NCI-H2171 (cell line): ENCODE measurements around the gene STOML2.
"Not testable (repeated sequence)": the region's sequence is repeated elsewhere in the genome, so short reads cannot be mapped to it uniquely, and the experiment has no call there.

Source experiments
- DNase-seq: peaks from one replicate; lab custom pipeline; 2025; lab: John Stamatoyannopoulos, UW

The STOML2 gene

GRCh38 chr9:35102769-35103659 is at the start of gene STOML2:
Gene STOML2 (minus strand): TSS chr9:35103131. CDS start chr9:35103094, 37 bp downstream.
- peak; percentile 76 for DNase-seq

- DNase-seq, result not testable (repeated sequence)
Observed at GRCh38 chr9:35147941-35148563, 45.1 kb upstream of the STOML2 start.

- DNase-seq, result no peak
Observed at GRCh38 chr9:35142037-35142436, 39.1 kb upstream of the STOML2 start.

- DNase-seq, result no peak
Observed at GRCh38 chr9:35140093-35140492, 37.2 kb upstream of the STOML2 start.

DNA sequence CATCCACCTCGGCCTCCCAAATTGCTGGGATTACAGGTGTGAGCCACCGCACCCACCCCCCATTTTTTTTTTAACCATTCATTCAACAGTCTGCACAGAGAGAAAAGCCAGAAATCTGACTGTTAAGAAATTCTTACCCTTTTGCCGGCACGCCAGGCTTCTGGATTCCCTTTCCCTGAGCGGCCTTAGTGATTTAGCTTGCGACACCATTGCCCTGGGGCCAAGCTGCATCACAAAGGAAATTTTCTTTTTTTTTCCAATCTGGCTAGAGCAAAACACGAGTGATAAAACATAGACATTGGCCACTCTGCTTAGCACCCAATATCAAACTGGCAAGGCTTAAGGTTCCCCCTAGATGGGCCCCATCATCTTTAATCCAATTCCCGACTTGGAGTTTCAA is 33.9 kb upstream of the STOML2 start:
- no peak for DNase-seq

DNA sequence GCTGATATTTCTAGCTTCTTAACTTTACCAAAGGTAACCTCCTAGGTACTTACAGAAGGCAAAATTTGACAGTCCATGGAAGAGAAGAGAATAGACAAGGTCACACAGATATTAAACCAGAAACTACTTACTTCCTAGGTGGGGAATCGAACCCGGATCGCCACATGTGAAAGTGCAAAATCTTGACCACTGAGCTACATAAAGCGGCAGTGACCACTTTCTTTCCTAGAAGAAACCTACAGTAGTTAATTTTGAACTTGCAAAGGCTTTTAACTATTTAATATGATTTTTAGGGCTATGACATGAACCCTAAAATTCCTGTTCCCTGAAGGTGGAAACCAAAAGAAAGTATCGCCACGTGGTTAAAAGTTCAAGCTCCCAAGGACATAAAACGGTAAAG is 33.1 kb upstream of the STOML2 start:
- no peak for DNase-seq

GRCh38 chr9:35134920-35135319 is 32.0 kb upstream of the STOML2 start:
- DNase-seq, result no peak

DNA sequence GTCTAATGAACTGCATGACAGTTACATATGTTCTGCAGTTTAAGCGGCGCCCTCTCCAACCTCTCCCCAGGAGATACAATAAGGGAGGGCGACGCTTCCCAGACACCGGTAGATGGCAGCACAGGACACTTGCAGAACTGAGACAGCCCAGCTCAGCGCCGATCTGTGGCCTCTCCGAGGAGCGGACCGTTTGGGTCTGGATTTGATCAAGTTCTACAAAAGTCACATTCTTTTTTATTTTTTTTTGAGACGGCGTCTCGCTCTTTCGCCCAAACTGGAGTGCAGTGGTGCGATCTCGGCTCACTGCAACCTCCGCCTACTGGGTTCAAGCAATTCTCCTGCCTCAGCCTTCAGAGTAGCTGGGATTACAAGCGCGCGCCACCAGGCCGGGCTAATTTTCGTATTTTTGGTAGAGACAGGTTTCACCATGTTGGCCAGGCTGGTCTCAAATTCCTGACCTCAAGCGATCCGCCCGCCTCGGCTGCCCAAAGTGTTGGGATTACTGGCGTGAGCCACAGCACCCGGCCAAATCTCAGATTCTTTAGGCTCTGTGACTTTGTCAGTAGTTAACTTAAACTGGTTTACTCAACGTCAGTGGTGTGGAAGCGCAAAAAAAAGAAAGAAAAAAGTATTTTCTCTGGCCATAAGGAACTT is 14.1 kb upstream of the STOML2 start:
- DNase-seq, result peak; percentile 70

DNA sequence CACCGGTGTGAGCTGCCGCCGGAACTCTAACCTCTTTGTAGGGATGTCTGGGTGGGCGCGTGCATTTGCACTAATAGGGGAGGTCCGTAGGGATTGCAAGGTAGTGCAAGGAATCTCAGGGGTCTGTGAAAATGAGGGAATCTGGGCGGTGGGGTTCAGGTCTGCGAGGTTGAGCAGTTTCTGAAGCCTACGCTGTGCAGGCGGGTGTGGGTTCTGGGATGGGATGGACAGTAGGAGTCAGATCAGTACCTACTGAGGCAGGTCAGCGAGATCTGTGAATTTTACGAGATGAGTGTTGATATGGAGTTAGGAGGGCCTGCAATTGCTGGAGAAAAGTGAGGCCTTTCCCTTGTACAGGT is 13.6 kb upstream of the STOML2 start:
- no peak for DNase-seq

DNA sequence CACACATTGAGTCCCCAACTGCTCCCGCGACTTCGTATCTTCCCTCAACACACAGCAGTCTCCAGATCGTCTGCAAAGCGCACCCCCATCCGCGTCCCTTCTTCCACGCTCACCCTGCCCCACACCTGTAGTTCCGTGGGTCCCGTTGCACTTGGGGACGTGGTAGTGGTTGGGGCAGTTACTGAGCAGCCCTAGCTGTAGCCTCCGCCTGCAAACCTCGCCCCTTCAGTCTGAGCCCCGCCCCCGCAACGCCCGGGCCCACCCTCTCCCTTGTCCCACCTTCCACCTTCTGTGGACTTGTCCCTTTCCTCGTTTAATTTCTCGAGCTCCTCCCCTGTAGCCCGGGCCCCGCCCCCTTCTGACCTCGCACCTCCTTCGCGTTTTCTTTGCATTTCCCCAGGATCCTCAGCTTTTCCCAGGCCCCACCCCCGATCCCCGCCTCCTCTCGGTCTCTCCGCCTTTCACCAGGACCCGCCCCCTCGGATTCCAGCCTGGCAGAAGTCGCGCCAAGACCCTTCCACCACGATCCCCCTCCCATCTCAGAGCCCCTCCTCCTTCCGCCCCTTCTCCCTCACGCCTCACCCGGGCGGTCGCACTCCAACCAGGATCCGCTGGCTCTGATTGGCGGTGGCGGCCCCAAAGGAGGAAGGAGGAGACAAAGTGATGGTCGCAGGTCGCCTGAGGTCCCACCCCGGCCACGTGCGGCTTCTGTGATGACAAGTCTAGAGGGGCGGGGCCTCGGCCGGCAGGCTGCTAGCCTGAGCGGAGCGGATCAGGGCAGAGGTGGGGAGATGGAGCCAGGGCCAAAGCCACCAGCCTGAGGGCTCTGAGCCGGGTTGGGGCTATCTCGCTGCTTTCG is 13.0 kb upstream of the STOML2 start, which contains the start of gene ATOSB:
TSS of gene ATOSB (minus strand) at position 183 of the 859 bp plus-strand sequence. CDS start 7,588 bp downstream, outside the sequence.
- DNase-seq, result peak; percentile 95

DNA sequence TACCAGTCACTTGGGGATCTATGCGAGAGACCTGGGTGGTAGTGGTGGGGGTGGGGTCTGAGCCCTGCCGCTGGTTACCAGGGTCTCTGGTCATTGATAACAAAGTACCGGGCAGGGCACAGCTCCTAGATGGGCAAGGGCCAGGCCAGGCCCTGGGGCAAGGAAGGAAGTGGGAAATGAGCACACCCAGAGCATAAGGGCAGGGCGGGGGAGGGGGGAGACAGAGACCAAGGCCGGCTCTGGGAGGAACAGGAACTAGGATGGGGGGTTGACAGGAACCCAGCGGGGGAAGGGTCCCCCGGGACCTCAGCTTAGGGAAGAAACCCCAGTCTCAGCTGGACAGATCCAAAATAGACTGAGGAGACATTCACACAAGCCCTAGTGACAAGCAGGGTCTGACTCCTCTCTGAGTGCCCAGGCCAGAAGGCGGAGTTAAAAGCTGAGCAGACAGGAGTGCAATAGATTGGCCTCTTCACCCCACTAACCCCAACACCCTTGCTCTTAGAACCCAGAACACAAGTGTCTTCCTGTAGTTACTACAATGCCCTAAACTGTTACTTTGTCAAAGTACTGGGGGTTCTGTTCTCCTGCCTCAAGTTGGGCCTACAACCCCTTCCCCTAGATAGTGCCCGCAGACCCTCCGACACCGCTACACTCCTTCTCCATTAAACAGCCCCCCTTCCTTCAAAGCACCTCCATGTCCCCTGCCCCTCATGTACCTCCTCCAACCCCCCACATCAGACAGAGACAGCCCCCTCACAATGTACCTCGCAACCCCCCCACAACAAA is 12.1 kb upstream of the STOML2 start:
- no peak for DNase-seq

GRCh38 chr9:35114113-35114839 is 11.3 kb upstream of the STOML2 start:
- DNase-seq, result no peak

- no peak for DNase-seq
Observed at GRCh38 chr9:35112257-35113020, 9.5 kb upstream of the STOML2 start.

GRCh38 chr9:35111001-35111933 is 8.3 kb upstream of the STOML2 start:
- peak; percentile 81 for DNase-seq

GRCh38 chr9:35110327-35110761 is 7.4 kb upstream of the STOML2 start:
- DNase-seq, result no peak

- no peak for DNase-seq
Observed at GRCh38 chr9:35108946-35109575, 6.1 kb upstream of the STOML2 start.

GRCh38 chr9:35108461-35108860 is 5.5 kb upstream of the STOML2 start:
- DNase-seq, result no peak
